ENCODE data around the gene RHBDD1. TPM values are rescaled to one million over a fixed set of nuclear protein-coding genes. Genes with fewer than 3 reads are reported as not detected.

The RHBDD1 gene
- total RNA-seq, 1 experiment from 2014 or later = 28.0 TPM

- DNase-seq (ENCODE audit: low spot score) = peak; percentile 20
- peaks cover 27% of the 10 kb centered on the region for H3K4me1 ChIP-seq (ENCODE audit: insufficient read depth, low read length, poor library complexity, severe bottlenecking)
- peaks cover 17% of the 10 kb centered on the region for H3K36me3 ChIP-seq (ENCODE audit: insufficient read depth, low read length, poor library complexity, severe bottlenecking)
- no TSS peak for BruUV-seq (replicated peaks)
- no peak for TF ChIP-seq EZH2 (IDR thresholded peaks at IDR 0.05; ENCODE audit: borderline replicate concordance, low read depth, low read length, poor library complexity, severe bottlenecking)
- TF ChIP-seq, protein P1, sequence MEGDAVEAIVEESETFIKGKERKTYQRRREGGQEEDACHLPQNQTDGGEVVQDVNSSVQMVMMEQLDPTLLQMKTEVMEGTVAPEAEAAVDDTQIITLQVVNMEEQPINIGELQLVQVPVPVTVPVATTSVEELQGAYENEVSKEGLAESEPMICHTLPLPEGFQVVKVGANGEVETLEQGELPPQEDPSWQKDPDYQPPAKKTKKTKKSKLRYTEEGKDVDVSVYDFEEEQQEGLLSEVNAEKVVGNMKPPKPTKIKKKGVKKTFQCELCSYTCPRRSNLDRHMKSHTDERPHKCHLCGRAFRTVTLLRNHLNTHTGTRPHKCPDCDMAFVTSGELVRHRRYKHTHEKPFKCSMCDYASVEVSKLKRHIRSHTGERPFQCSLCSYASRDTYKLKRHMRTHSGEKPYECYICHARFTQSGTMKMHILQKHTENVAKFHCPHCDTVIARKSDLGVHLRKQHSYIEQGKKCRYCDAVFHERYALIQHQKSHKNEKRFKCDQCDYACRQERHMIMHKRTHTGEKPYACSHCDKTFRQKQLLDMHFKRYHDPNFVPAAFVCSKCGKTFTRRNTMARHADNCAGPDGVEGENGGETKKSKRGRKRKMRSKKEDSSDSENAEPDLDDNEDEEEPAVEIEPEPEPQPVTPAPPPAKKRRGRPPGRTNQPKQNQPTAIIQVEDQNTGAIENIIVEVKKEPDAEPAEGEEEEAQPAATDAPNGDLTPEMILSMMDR (conservative IDR thresholded peaks at IDR 0.05; ENCODE audit: low read depth, low read length) = peak; percentile 50
- CTCF ChIA-PET = interaction anchor here (0.6 to 1.5 kb wide), 8 partner anchors 27 to 1135 kb away, joined by 3 to 8 read pairs (median 6); no protein-coding TSS in a partner anchor
- peak overlapping the region; percentile 69 for H3K27ac ChIP-seq (ENCODE audit: low read depth, low read length, poor library complexity, severe bottlenecking)
- POLR2A ChIA-PET (ENCODE audit: low non-redundant PET) = no interaction called here
- intact Hi-C loops (cut with micrococcal nuclease; ENCODE audit: unreplicated experiment) = loop anchor here (2.0 to 5.0 kb wide), 5 partner anchors 185 to 911 kb away; no protein-coding TSS in a partner anchor
- H3K9me3 ChIP-seq (ENCODE audit: low read depth, low read length, poor library complexity, severe bottlenecking) = no peaks in the 10 kb centered on the region
- no peaks in the 10 kb centered on the region for H3K27me3 ChIP-seq (replicated peaks; ENCODE audit: insufficient read depth, low read depth, low read length, poor library complexity)
- peak overlapping the region; percentile 91 for H3K4me3 ChIP-seq (ENCODE audit: low read depth, low read length, poor library complexity, severe bottlenecking)
Measured at GRCh38 chr2:226799976-226800940, 35.6 kb upstream of the RHBDD1 start.

DNA sequence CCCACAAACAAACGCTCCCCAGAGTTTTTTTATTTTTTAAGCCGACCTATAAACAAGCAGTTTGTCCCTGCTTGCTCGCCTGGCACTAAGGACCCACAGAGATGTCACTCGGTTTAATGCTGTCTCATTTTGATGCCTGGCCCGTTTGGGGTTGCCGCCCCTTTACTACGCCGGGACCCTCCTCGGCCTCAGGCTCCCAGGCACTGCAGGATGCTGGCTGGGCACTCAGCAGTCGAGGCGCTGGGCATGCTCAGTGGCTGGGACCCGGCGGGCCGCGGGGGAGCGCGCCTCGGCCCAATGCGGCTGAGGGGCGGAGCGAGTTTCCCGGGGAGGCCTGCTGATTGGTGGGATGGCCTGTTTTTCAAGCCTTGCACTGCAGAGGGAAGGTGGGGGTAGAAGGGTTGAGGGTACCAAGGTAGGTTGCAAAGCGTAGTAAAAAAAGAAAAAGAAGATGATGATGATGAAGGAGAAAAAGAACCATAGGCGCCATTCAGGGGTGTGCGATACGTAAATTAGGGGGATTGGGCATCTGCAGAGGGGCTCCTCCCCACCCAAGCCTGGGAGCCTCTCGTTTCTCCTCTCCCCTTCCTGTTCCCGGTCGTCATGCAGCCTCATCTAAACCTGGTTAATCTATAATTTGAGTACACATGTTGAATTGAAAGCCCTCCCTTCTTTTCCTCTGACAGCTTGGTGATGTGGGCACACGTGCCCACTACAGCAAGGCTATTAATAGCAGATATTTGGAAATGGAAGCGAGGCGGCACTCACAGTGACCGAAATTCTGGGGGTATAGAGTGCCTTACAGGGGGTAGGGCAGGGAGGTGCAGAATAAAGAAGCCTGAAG lies 34.7 kb upstream of the RHBDD1 start:
- peak overlapping the region; percentile 69 for H3K27ac ChIP-seq (ENCODE audit: low read depth, low read length, poor library complexity, severe bottlenecking)
- BruUV-seq (replicated peaks) = TSS peak; percentile 27
- CTCF ChIA-PET = no interaction called here
- peaks cover 19% of the 10 kb centered on the region for H3K4me1 ChIP-seq (ENCODE audit: insufficient read depth, low read length, poor library complexity, severe bottlenecking)
- H3K4me3 ChIP-seq (ENCODE audit: low read depth, low read length, poor library complexity, severe bottlenecking) = peak overlapping the region; percentile 91
- peak; percentile 95 for DNase-seq (ENCODE audit: low spot score)
- H3K9me3 ChIP-seq (ENCODE audit: low read depth, low read length, poor library complexity, severe bottlenecking) = no peaks in the 10 kb centered on the region
- H3K36me3 ChIP-seq (ENCODE audit: insufficient read depth, low read length, poor library complexity, severe bottlenecking) = peaks cover 10% of the 10 kb centered on the region
- no peaks in the 10 kb centered on the region for H3K27me3 ChIP-seq (replicated peaks; ENCODE audit: insufficient read depth, low read depth, low read length, poor library complexity)
- POLR2A ChIA-PET (ENCODE audit: low non-redundant PET) = no interaction called here
- intact Hi-C loops (cut with micrococcal nuclease; ENCODE audit: unreplicated experiment) = loop anchor here (2.0 kb wide), 2 partner anchors 184 to 306 kb away; no protein-coding TSS in a partner anchor
- no peak for TF ChIP-seq EZH2 (IDR thresholded peaks at IDR 0.05; ENCODE audit: borderline replicate concordance, low read depth, low read length, poor library complexity, severe bottlenecking)
- TF ChIP-seq, protein P1 (conservative IDR thresholded peaks at IDR 0.05; ENCODE audit: low read depth, low read length) = no peak

DNA sequence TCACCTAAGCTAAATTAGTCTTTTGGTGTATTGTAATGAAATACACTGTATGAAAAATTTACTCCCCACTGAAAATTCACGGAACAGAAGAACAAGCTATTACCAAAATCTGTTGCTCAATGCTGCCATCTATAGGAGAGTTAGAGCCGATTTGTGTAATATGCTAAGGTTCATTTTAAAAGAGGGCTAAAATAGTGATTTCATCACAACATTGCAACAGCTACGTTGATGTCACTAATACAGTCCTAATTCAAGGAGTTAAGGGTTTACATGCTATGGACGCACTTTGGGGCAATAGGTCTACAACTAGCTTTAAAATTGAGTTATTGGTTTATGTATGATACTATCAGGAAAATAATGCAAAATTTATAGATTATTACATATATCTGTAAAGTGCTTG lies 33.3 kb upstream of the RHBDD1 start:
- H3K4me3 ChIP-seq (ENCODE audit: low read depth, low read length, poor library complexity, severe bottlenecking) = no peak overlapping the region
- H3K36me3 ChIP-seq (ENCODE audit: insufficient read depth, low read length, poor library complexity, severe bottlenecking) = no peaks in the 10 kb centered on the region
- DNase-seq (ENCODE audit: low spot score) = peak; percentile 89
- CTCF ChIA-PET = interaction anchor here (0.6 to 1.3 kb wide), 8 partner anchors 10 to 1137 kb away, joined by 3 to 27 read pairs (median 4); no protein-coding TSS in a partner anchor
- TF ChIP-seq EZH2 (IDR thresholded peaks at IDR 0.05; ENCODE audit: borderline replicate concordance, low read depth, low read length, poor library complexity, severe bottlenecking) = no peak
- TF ChIP-seq, protein P1 (conservative IDR thresholded peaks at IDR 0.05; ENCODE audit: low read depth, low read length) = peak; percentile 75
- no peak overlapping the region for H3K27ac ChIP-seq (ENCODE audit: low read depth, low read length, poor library complexity, severe bottlenecking)
- intact Hi-C loops (cut with micrococcal nuclease; ENCODE audit: unreplicated experiment) = no loop called here
- POLR2A ChIA-PET (ENCODE audit: low non-redundant PET) = no interaction called here
- no peaks in the 10 kb centered on the region for H3K27me3 ChIP-seq (replicated peaks; ENCODE audit: insufficient read depth, low read depth, low read length, poor library complexity)
- BruUV-seq (replicated peaks) = no TSS peak
- H3K4me1 ChIP-seq (ENCODE audit: insufficient read depth, low read length, poor library complexity, severe bottlenecking) = peaks cover 12% of the 10 kb centered on the region
- no peaks in the 10 kb centered on the region for H3K9me3 ChIP-seq (ENCODE audit: low read depth, low read length, poor library complexity, severe bottlenecking)

All from A673 (cell line).